Esophagus mucosa (tissue), 1 donor: ENCODE data around the gene FITM2. TPM values are rescaled to one million over a fixed set of nuclear protein-coding genes. Genes with fewer than 3 reads are reported as not detected.
"Not testable (repeated sequence)": the region's sequence is repeated elsewhere in the genome, so short reads cannot be mapped to it uniquely, and the experiment has no call there.

ENCODE experiments used
- ATAC-seq: fragments of 200-7000 bp; cut with Tn5 transposase; one replicate; pipeline ENCODE4 v1.9.1; 2020
- total RNA-seq: library from RNA; stranded (reverse); gene quantifications from one replicate; pipeline ENCODE4 v1.2.4, GENCODE V29; 2023
- donor health status: DM: yes; HTN: yes; CAD: no.

FITM2 gene
- total RNA-seq, 1 donor from 2014 or later: 3.8 TPM

DNA sequence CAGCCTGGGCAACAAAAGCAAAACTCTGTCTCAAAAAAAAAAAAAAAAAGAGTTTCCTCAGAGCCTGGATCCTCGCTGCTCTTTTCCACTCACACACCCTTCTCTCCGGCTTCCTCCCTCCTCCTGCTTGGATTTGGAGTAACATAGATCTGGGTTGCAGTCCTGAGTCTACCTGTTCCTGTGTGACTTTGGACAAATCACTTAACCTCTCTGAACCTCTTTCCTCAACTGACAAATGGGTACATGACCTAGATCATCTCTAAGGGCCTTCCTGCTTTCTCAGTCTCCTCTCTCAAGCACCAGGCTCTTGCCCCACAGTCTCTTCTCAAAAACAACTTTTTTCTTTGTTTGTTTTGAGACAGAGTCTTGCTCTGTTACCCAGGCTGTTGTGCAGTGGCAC, 20.2 kb upstream of the FITM2 start:
- no peak for ATAC-seq

GRCh38 chr20:44328428-44328827, 17.4 kb upstream of the FITM2 start:
- no peak for ATAC-seq

- not testable (repeated sequence) for ATAC-seq
Measured at GRCh38 chr20:44327748-44328147, 16.7 kb upstream of the FITM2 start.

GRCh38 chr20:44326391-44327159, 15.6 kb upstream of the FITM2 start:
- ATAC-seq: no peak

DNA sequence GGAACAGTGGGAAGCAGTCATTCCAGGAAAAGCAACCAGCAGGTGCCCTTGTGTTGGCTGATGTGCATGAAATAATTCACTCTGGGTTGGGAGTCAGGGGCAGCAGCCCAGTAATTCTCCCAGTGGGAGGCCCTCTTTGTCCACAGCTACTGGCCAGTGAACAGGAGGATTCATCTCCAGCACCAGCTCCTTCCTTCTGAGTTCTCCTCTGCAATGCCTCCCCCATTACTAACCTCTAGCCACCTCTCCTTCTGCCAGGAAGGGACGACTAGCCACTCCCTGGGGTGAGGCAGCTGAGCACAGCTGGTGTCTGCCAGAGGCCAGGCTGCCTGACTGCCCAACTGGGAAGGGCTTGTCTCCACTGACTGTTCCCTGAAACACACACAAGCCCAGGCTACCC, 13.3 kb upstream of the FITM2 start:
- ATAC-seq: peak; percentile 87

GRCh38 chr20:44319839-44320422, 8.9 kb upstream of the FITM2 start:
- no peak for ATAC-seq

DNA sequence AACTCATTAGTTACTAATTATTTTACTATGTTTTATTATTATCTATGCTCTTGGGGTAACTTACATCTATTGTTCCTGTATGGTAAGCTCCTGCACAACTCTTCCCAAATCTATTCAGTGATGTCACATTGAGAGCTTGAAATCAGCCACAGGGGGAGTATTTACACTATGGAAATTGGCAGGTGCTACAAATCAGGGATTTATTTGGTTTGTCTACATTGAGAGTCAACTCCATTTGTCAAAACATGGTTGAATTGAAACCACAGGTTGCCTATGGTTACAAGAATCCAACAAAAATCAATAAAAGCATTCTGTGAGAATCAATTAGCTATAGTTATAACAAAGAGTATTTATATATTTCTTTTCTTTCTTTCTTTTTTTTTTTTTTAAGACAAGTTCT, 3.9 kb upstream of the FITM2 start:
- no peak for ATAC-seq

GRCh38 chr20:44309763-44310663, 989 bp downstream of the FITM2 start:
- peak; percentile 4 for ATAC-seq

GRCh38 chr20:44306927-44307326, 4.1 kb downstream of the FITM2 start:
- no peak for ATAC-seq

DNA sequence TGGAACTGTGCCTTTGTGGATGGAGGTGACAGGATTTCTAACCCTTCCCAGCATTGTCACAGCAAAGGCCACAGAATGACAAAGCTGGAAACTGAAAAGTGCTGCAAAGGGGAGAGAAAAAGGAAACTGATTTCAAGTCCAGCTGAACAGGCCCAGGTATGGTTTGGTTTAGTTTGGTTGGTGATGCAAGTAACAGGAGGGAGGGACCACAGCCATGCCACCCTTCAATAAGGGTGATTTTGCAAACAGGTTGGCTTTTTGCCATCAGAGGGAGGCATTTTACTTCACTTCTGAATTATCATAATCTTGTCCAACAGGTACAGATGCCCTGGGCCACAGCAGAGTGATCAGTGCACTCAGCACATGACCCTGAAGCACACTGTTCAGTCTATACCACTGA, 6.6 kb downstream of the FITM2 start:
- ATAC-seq: peak; percentile 42

DNA sequence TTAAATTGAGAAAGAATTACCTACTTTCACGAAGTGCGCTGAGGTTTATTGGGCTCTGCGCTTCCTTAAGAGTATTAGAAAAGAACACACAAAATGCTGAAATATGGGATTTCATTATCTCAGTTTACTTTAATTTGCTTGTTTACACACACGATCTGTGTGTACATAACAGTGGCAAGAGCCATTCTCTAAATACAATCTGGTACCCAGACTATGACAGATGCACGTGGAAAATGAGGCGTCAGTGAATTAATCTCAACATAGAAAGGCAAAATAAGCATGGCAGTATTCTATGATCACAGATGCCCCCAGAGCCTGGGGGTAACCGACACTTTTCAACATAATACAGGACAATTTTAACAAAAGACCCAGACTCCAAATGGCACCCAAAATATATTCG, 8.3 kb downstream of the FITM2 start:
- no peak for ATAC-seq

DNA sequence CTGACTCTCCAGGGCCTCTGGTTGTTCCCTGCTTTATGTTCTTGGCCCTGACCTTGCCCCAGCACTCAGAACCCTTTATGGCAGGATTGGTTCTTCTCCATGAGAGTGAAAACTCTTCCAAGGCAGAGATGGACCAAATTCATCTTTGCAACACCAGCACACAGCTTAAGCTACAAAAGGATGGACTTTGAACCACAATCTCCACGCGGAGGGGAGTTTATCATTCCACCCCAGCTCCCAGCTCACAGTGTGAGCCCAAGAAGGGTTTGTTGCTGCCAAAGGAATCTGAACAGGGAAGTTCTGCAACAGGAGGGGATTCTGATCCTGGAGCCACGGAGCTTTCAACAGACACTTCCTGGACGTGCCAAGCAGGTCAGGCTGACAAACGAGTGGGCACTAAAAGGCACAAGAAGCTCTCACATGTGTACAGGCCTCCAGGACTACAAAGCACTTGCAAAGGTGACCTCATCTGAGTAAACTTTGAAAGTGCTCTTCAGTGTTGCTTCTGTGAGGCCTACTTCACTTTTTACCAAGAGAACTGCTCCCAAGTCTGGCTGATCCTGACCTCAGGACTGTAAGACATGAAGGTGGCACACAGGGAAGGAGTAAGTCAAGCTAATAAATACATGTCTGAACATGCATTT, 8.9 kb downstream of the FITM2 start:
- no peak for ATAC-seq

DNA sequence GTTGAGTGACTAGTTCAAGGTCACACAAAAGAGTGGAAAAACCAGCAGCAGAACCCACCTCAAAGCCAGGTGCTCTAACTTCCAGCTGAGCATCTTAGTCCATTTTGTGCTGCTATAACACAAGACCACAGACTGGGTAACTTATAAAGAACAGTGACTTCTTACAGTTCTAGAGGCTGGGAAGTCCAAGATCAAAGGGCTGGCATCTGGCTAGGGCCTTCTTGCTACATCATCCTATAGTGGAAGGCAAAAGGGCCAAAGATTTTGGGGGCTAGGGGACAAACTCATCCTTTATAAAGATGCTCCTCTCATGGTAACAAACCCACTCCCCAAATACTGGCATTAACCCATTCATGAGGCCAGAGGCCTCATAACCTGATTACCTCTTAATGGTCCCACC, 9.7 kb downstream of the FITM2 start:
- ATAC-seq: no peak

DNA sequence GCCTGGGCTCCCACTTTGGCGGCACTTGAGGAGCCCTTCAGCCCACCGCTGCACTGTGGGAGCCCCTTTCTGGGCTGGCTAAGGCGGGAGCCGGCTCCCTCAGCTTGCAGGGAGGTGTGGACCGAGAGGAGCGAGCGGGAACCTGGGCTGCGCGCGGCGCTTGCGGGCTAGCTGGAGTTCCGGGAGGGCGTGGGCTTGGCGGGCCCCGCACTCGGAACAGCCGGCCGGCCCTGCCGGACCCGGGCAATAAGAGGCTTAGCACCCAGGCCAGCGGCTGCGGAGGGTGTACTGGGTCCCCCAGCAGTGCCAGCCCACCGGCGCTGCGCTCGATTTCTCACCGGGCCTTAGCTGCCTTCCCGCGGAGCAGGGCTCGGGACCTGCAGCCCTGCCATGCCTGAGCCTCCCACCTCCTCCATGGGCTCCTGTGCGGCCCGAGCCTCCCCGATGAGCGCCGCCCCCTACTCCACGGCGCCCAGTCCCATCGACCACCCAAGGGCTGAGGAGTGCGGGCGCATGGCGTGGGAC, 11.9 kb downstream of the FITM2 start:
- ATAC-seq: not testable (repeated sequence)

DNA sequence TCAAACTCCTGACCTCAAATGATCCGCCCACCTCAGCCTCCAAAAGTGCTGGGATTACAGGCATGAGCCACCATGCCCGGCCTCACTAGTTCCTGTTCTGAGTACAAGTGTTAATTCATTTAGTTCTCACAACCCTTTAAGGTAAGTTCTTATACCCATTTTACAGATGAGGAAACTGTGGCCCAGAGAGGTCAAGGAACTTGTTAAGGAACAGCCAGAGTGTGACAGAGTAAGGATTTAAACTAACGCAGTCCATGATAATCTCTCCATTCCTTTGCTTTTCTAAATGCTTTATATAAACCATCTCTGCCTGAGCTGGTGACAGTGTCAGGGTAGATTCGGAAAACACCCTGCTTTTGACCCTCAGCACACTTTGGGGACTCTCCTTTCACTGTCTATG, 13.3 kb downstream of the FITM2 start:
- no peak for ATAC-seq

- ATAC-seq: no peak
Measured at GRCh38 chr20:44296011-44296410, 15.0 kb downstream of the FITM2 start.

DNA sequence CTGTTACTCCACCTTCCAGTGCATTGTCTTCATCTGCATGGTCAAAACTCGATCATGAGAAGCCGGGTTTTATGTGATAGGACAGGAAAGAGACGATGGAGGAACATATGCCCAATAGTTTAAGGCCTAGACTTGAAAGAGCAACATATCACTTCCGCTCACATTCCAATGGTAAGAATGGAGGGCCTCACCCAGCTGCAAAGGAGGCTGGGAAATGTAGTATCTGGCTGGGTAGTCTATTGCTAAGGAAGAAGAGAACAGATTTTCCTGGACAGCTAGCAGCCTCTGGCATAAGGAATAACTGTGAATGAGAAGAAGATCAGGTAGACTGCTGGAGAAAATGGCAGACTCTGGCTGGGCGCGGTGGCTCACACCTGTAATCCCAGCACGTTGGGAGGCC, 19.2 kb downstream of the FITM2 start:
- no peak for ATAC-seq

- no peak for ATAC-seq
Measured at GRCh38 chr20:44288252-44288651, 22.8 kb downstream of the FITM2 start.

- ATAC-seq: no peak
Measured at GRCh38 chr20:44287272-44288097, 23.5 kb downstream of the FITM2 start.

DNA sequence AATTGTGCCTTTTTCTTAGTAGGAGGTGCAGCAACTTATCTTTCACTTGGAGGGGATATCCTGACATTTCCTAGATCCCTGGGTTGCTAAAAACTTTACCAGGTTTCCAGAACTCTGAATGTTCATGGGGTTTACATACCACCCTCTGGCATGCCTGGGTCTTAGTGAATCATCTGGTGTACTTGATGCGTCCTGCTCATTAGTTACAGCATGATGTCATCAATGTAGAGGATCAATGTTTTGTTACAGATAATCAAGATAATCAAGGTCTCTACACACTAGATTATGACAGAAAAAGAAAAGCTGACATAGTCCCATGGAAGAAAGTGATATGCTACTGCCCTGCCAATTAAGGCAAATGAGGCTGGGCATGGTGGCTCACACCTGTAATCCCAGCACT, 27.0 kb downstream of the FITM2 start:
- no peak for ATAC-seq

- ATAC-seq: no peak
Measured at GRCh38 chr20:44282192-44282591, 28.8 kb downstream of the FITM2 start.

DNA sequence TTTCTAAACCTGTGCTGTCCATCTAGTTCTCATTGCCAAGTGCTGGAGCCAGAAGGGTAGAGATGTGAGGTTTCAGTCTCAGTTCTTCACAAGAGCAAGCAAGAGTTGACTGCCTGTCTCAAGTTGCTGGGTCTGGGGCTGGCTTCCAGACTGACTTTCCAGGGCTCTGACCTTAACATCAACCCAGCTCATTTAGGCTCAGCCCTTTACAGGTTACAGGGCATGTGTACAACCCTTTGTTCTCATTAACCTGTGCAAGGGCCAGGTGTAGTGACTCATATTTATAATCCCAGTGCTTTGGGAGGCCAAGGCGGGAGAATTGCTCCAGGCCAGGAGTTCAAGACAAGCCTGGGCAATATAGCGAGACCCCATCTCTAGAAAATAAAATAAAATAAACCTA, 30.6 kb downstream of the FITM2 start:
- peak; percentile 77 for ATAC-seq
